ENCODE data around the gene ACOX3. TPM values are rescaled to one million over a fixed set of nuclear protein-coding genes. Genes with fewer than 3 reads are reported as not detected.

ACOX3 gene
- polyA plus RNA-seq, 1 donor (not counting 4 experiments of a cell fraction or from before 2014, with no cell fraction given) = 6.7 TPM

GRCh38 chr4:8368998-8369397 is 71.5 kb downstream of the ACOX3 start:
- no peaks in the 10 kb centered on the region for H3K9me3 ChIP-seq (ENCODE audit: control insufficient read depth, low read depth, low read length)
- FAIRE-seq (no peak), DNase-seq (ENCODE audit: low read depth, low spot score) (no peak)
- no peak overlapping the region for H3K9ac ChIP-seq (ENCODE audit: control insufficient read depth, extremely low read depth, insufficient read depth, low read length)
- TF ChIP-seq EZH2 (IDR thresholded peaks at IDR 0.05; ENCODE audit: low read length) (no peak), CTCF (optimal IDR thresholded peaks at IDR 0.05 in 1 of 3, IDR thresholded peaks at IDR 0.05 in 1 of 3, conservative IDR thresholded peaks at IDR 0.05 in 1 of 3; ENCODE audit: extremely low read depth in 1 of 3, insufficient read depth in 2 of 3, low read length in 3 of 3) (no peak)
- H3K9me1 ChIP-seq (ENCODE audit: control insufficient read depth, extremely low read depth, insufficient read depth, low read length) = no peaks in the 10 kb centered on the region
- no peaks in the 10 kb centered on the region for H4K20me1 ChIP-seq (ENCODE audit: control insufficient read depth, extremely low read depth, insufficient read depth, low read length)
- no peak overlapping the region for H3K4me3 ChIP-seq (ENCODE audit: control insufficient read depth in 2 of 3, extremely low read depth in 1 of 3, insufficient read depth in 2 of 3, low read depth in 1 of 3, low read length in 3 of 3)
- H3K36me3 ChIP-seq (ENCODE audit: control insufficient read depth in 2 of 2, extremely low read depth in 1 of 2, insufficient read depth in 2 of 2, low read length in 2 of 2) = peaks cover 0 to 2% of the 10 kb centered on the region in 2 experiments
- H3K27me3 ChIP-seq (ENCODE audit: control insufficient read depth, extremely low read depth, insufficient read depth, low read length) = no peaks in the 10 kb centered on the region
- H2AFZ ChIP-seq (ENCODE audit: control insufficient read depth, low read length) = no peak overlapping the region
- no peak overlapping the region for H3K4me2 ChIP-seq (ENCODE audit: control insufficient read depth, extremely low read depth, insufficient read depth, low read depth, low read length)
- H3K27ac ChIP-seq (ENCODE audit: control insufficient read depth, insufficient read depth, low read length) = no peak overlapping the region
- dilution Hi-C loops (cut with MboI; ENCODE audit: extremely low pct_ligation_motif_present, low sequenced_read_pairs) = no loop called here
- H3K4me1 ChIP-seq (ENCODE audit: control insufficient read depth, extremely low read depth, insufficient read depth, low read length) = no peaks in the 10 kb centered on the region
- H3K79me2 ChIP-seq (ENCODE audit: control insufficient read depth, insufficient read depth, low read length) = no peaks in the 10 kb centered on the region

- Histone ChIP-seq H3K27ac (ENCODE audit: control insufficient read depth, insufficient read depth, low read length) (no peak overlapping the region), H4K20me1 (ENCODE audit: control insufficient read depth, extremely low read depth, insufficient read depth, low read length) (no peaks in the 10 kb centered on the region), H3K36me3 (ENCODE audit: control insufficient read depth in 2 of 2, extremely low read depth in 1 of 2, insufficient read depth in 2 of 2, low read length in 2 of 2) (peaks cover 0 to 2% of the 10 kb centered on the region in 2 experiments), H3K4me3 (ENCODE audit: control insufficient read depth in 2 of 3, extremely low read depth in 1 of 3, insufficient read depth in 2 of 3, low read depth in 1 of 3, low read length in 3 of 3) (no peak overlapping the region), H3K4me1 (ENCODE audit: control insufficient read depth, extremely low read depth, insufficient read depth, low read length) (peaks cover 3% of the 10 kb centered on the region), H3K9me1 (ENCODE audit: control insufficient read depth, extremely low read depth, insufficient read depth, low read length) (no peaks in the 10 kb centered on the region), H3K9me3 (ENCODE audit: control insufficient read depth, low read depth, low read length) (no peaks in the 10 kb centered on the region), H3K9ac (ENCODE audit: control insufficient read depth, extremely low read depth, insufficient read depth, low read length) (no peak overlapping the region), H3K4me2 (ENCODE audit: control insufficient read depth, extremely low read depth, insufficient read depth, low read depth, low read length) (no peak overlapping the region), H2AFZ (ENCODE audit: control insufficient read depth, low read length) (no peak overlapping the region), H3K27me3 (ENCODE audit: control insufficient read depth, extremely low read depth, insufficient read depth, low read length) (no peaks in the 10 kb centered on the region), H3K79me2 (ENCODE audit: control insufficient read depth, insufficient read depth, low read length) (no peaks in the 10 kb centered on the region)
- DNase-seq (ENCODE audit: low read depth, low spot score) = no peak
- dilution Hi-C loops (cut with MboI; ENCODE audit: extremely low pct_ligation_motif_present, low sequenced_read_pairs) = no loop called here
- no peak for FAIRE-seq
- TF ChIP-seq CTCF (optimal IDR thresholded peaks at IDR 0.05 in 1 of 3, IDR thresholded peaks at IDR 0.05 in 1 of 3, conservative IDR thresholded peaks at IDR 0.05 in 1 of 3; ENCODE audit: extremely low read depth in 1 of 3, insufficient read depth in 2 of 3, low read length in 3 of 3) (no peak), EZH2 (IDR thresholded peaks at IDR 0.05; ENCODE audit: low read length) (no peak)
These were observed 72.5 kb downstream of the ACOX3 start for GRCh38 chr4:8368061-8368481.

All from keratinocyte (primary cell).